ENCODE measurements around the gene RAB4B. TPM values are rescaled to one million over a fixed set of nuclear protein-coding genes. Genes with fewer than 3 reads are reported as not detected.

The RAB4B gene
- total RNA-seq, 2 experiments from 2014 or later = 37.1 to 51.3 TPM

DNA sequence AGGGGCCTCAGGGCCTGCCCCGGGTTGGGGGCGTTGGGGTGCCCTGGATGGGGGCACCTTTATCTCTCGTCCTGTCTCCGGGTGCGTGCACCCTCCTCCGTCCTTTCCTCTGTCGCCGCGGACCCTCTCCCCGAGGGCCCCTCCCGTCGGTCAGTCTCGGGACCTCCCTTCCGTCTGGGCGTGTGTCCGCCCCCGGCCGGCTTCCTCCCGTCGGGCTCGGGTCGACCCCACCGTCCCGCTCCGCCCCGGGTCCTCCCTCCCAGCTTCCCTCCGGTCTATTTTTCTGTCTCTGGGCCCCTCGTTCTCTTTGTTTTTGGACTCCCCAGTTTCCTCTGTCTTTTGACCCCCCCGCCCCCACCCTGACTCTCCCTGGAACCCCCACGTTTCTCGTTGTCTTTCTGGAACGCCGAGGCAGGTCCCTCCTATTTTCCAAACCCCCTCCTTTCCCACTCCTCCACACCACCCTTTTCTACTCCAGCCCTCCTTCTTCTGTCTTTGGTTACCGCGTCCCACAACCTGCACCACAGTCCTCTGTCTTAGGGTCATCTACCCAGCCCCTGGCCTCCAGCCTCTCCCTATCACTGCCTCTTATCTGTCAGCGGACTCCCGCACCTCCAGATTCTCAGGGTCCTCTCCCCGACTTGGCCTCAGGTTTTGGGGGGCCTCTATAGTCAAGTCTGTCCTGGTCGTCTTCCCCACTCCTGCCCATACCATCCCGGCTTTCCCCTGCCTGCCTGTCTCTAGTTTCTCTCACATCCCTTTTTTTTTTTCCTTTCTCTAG, 21.7 kb downstream of the RAB4B start:
- peaks cover 43% of the 10 kb centered on the region; the same call in 1 of the 2 replicates for H3K36me3 ChIP-seq (ENCODE audit: insufficient read depth, low read length)
- CTCF ChIA-PET (ENCODE audit: unreplicated experiment) = no interaction called here
- peak overlapping the region; percentile 99 for H3K4me3 ChIP-seq (ENCODE audit: low read depth, low read length, poor library complexity, severe bottlenecking)
- H3K9me3 ChIP-seq (ENCODE audit: low read length) = no peaks in the 10 kb centered on the region
- H2AFZ ChIP-seq (ENCODE audit: low read length) = no peak overlapping the region
- TF ChIP-seq, protein P1, sequence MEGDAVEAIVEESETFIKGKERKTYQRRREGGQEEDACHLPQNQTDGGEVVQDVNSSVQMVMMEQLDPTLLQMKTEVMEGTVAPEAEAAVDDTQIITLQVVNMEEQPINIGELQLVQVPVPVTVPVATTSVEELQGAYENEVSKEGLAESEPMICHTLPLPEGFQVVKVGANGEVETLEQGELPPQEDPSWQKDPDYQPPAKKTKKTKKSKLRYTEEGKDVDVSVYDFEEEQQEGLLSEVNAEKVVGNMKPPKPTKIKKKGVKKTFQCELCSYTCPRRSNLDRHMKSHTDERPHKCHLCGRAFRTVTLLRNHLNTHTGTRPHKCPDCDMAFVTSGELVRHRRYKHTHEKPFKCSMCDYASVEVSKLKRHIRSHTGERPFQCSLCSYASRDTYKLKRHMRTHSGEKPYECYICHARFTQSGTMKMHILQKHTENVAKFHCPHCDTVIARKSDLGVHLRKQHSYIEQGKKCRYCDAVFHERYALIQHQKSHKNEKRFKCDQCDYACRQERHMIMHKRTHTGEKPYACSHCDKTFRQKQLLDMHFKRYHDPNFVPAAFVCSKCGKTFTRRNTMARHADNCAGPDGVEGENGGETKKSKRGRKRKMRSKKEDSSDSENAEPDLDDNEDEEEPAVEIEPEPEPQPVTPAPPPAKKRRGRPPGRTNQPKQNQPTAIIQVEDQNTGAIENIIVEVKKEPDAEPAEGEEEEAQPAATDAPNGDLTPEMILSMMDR (conservative IDR thresholded peaks at IDR 0.05; ENCODE audit: low read length) = no peak
- TF ChIP-seq EZH2phosphoT487 (IDR thresholded peaks at IDR 0.05; ENCODE audit: borderline replicate concordance, low read depth, low read length) = no peak
- H3K4me1 ChIP-seq (ENCODE audit: insufficient read depth, low read length, poor library complexity, severe bottlenecking) = peaks cover 66% of the 10 kb centered on the region
- H3K4me2 ChIP-seq (ENCODE audit: low read length) = peak overlapping the region; percentile 97
- DNase-seq (ENCODE audit: low spot score) = peak; percentile 64
- BruUV-seq (replicated peaks) = no TSS peak
- no peaks in the 10 kb centered on the region for H3K9me2 ChIP-seq (ENCODE audit: insufficient read depth, low read length)
- POLR2A ChIA-PET = interaction anchor here (1.0 to 1.9 kb wide), 2 partner anchors 22 to 23 kb away, joined by 3 to 14 read pairs; partner anchors contain the start of gene RAB4B
- intact Hi-C loops (cut with micrococcal nuclease; ENCODE audit: unreplicated experiment) = loop anchor here (1.0 to 5.0 kb wide), 4 partner anchors 22 to 463 kb away; partner anchors contain the start of genes ACTMAP, COQ8B, HNRNPUL1 and ITPKC
- H4K20me1 ChIP-seq (ENCODE audit: insufficient read depth, low read length) = peaks cover 14% of the 10 kb centered on the region; the same call in 1 of the 2 replicates
- peak overlapping the region; percentile 65 for H3K27ac ChIP-seq (ENCODE audit: low read depth, low read length, poor library complexity, severe bottlenecking)
- peaks cover 54% of the 10 kb centered on the region for H3K79me2 ChIP-seq (ENCODE audit: insufficient read depth, low read depth, low read length)

DNA sequence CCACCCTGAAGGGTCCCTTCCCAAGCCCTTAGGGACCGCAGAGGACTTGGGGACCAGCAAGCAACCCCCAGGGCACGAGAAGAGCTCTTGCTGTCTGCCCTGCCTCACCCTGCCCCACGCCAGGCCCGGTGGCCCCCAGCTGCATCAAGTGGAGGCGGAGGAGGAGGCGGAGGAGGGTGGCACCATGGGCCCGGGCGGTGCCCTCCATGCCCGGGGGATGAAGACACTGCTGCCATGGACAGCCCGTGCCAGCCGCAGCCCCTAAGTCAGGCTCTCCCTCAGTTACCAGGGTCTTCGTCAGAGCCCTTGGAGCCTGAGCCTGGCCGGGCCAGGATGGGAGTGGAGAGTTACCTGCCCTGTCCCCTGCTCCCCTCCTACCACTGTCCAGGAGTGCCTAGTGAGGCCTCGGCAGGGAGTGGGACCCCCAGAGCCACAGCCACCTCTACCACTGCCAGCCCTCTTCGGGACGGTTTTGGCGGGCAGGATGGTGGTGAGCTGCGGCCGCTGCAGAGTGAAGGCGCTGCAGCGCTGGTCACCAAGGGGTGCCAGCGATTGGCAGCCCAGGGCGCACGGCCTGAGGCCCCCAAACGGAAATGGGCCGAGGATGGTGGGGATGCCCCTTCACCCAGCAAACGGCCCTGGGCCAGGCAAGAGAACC, 22.4 kb downstream of the RAB4B start:
- H3K79me2 ChIP-seq (ENCODE audit: insufficient read depth, low read depth, low read length) = peaks cover 61% of the 10 kb centered on the region
- DNase-seq (ENCODE audit: low spot score) = no peak

More for the DNA sequence above, 22.4 kb downstream of the RAB4B start:
- Histone ChIP-seq H3K9me2 (ENCODE audit: insufficient read depth, low read length) (no peaks in the 10 kb centered on the region), H3K4me2 (ENCODE audit: low read length) (peak overlapping the region; percentile 97), H3K36me3 (ENCODE audit: insufficient read depth, low read length) (peaks cover 51% of the 10 kb centered on the region), H3K27ac (ENCODE audit: low read depth, low read length, poor library complexity, severe bottlenecking) (peak overlapping the region; percentile 65), H3K4me3 (ENCODE audit: low read depth, low read length, poor library complexity, severe bottlenecking) (peak overlapping the region; percentile 99), H2AFZ (ENCODE audit: low read length) (no peak overlapping the region), H3K9me3 (ENCODE audit: low read length) (no peaks in the 10 kb centered on the region), H3K4me1 (ENCODE audit: insufficient read depth, low read length, poor library complexity, severe bottlenecking) (peaks cover 74% of the 10 kb centered on the region), H4K20me1 (ENCODE audit: insufficient read depth, low read length) (peaks cover 15% of the 10 kb centered on the region; the same call in 1 of the 2 replicates)
- intact Hi-C loops (cut with micrococcal nuclease; ENCODE audit: unreplicated experiment) = no loop called here
- TF ChIP-seq, protein P1 (conservative IDR thresholded peaks at IDR 0.05; ENCODE audit: low read length) = no peak
- no peak for TF ChIP-seq EZH2phosphoT487 (IDR thresholded peaks at IDR 0.05; ENCODE audit: borderline replicate concordance, low read depth, low read length)
- POLR2A ChIA-PET = interaction anchor here (1.0 to 1.1 kb wide), 2 partner anchors 22 to 23 kb away, joined by 3 read pairs; partner anchors contain the start of gene RAB4B
- CTCF ChIA-PET (ENCODE audit: unreplicated experiment) = no interaction called here
- no TSS peak for BruUV-seq (replicated peaks)

Data from OCI-LY7 (cell line).